Astrocyte (in vitro differentiated cells and primary cell): ENCODE data around the gene ADAM21. TPM values are rescaled to one million over a fixed set of nuclear protein-coding genes. Genes with fewer than 3 reads are reported as not detected.

Experiments
- DNase-seq: peaks from one replicate; pipeline ENCODE4 v3.0.0-alpha.2; 2010; ENCODE audit warnings: low read depth
- FAIRE-seq: peaks from 2 replicates; lab custom pipeline; 2011; peaks lifted over from hg19 to GRCh38; lab: Jason Lieb, UNC
- H2AFZ ChIP-seq: 2 replicates; pipeline ENCODE4 v1.6.0; 2012; ENCODE audit warnings: low read depth, low read length, inconsistent platforms
- H3K27ac ChIP-seq: 2 replicates; pipeline ENCODE4 v1.5.1; 2011; ENCODE audit warnings: low read depth, low read length, inconsistent platforms
- H3K27me3 ChIP-seq: 2 replicates; pipeline ENCODE4 v1.6.0; 2011; ENCODE audit warnings: low read length, inconsistent platforms; ENCODE audit not compliant: insufficient read depth
- H3K36me3 ChIP-seq: 2 replicates; pipeline ENCODE4 v1.5.1; 2011; ENCODE audit warnings: low read length, inconsistent platforms; ENCODE audit not compliant: insufficient read depth
- H3K4me1 ChIP-seq: 2 replicates; pipeline ENCODE4 v1.5.1; 2011; ENCODE audit warnings: low read length, inconsistent platforms; ENCODE audit not compliant: insufficient read depth
- H3K4me2 ChIP-seq: 2 replicates; pipeline ENCODE4 v1.6.0; 2012; ENCODE audit warnings: low read length, inconsistent platforms
- H3K4me3 ChIP-seq: 2 replicates; pipeline ENCODE4 v1.5.1; 2011; ENCODE audit warnings: low read depth, mild to moderate bottlenecking, low read length, inconsistent platforms; ENCODE audit not compliant: insufficient read depth
- H3K79me2 ChIP-seq: 2 replicates; pipeline ENCODE4 v1.6.0; 2012; ENCODE audit warnings: mild to moderate bottlenecking, low read length, inconsistent platforms; ENCODE audit not compliant: insufficient read depth
- H3K9ac ChIP-seq: 2 replicates; pipeline ENCODE4 v1.6.0; 2012; ENCODE audit warnings: mild to moderate bottlenecking, low read length, inconsistent platforms
- H3K9me3 ChIP-seq: 2 replicates; pipeline ENCODE4 v1.5.1; 2012; ENCODE audit warnings: low read depth, mild to moderate bottlenecking, low read length, inconsistent platforms; ENCODE audit not compliant: insufficient read depth
- H4K20me1 ChIP-seq: 2 replicates; pipeline ENCODE4 v1.6.0; 2012; ENCODE audit warnings: low read length, inconsistent platforms; ENCODE audit not compliant: insufficient read depth
- H3K27ac Mint-ChIP-seq: one replicate; pipeline ENCODE4 v1.8.0; 2021; ENCODE audit warnings: mild to moderate bottlenecking, mixed read lengths; ENCODE audit not compliant: unreplicated experiment
- H3K27me3 Mint-ChIP-seq: one replicate; pipeline ENCODE4 v1.8.0; 2021; ENCODE audit warnings: low read depth, mixed read lengths; ENCODE audit not compliant: unreplicated experiment
- H3K36me3 Mint-ChIP-seq: one replicate; pipeline ENCODE4 v1.8.0; 2021; ENCODE audit warnings: low read depth, mixed read lengths; ENCODE audit not compliant: unreplicated experiment
- H3K4me1 Mint-ChIP-seq: one replicate; pipeline ENCODE4 v1.8.0; 2021; ENCODE audit warnings: low read depth, mixed read lengths; ENCODE audit not compliant: unreplicated experiment
- H3K4me3 Mint-ChIP-seq: one replicate; pipeline ENCODE4 v1.8.0; 2021; ENCODE audit warnings: mild to moderate bottlenecking, moderate library complexity, mixed read lengths; ENCODE audit not compliant: unreplicated experiment
- H3K9me3 Mint-ChIP-seq: one replicate; pipeline ENCODE4 v1.8.0; 2021; ENCODE audit warnings: mild to moderate bottlenecking, mixed read lengths; ENCODE audit not compliant: unreplicated experiment
- EZH2 ChIP-seq: IDR thresholded peaks from 2 replicates; pipeline ENCODE4 v1.6.1; 2012; ENCODE audit warnings: mild to moderate bottlenecking, low read length, inconsistent platforms; ENCODE audit not compliant: insufficient read depth
- total RNA-seq: library from RNA; stranded (reverse); gene quantifications from 2 replicates; pipeline ENCODE4 v1.2.1, GENCODE V29; 2021
- TF ChIP-seq, protein P1 (sequence below): IDR thresholded peaks from 2 replicates; pipeline ENCODE4 v1.5.1; 2011; ENCODE audit warnings: low read depth, mild to moderate bottlenecking, inconsistent platforms, low read length, moderate library complexity; ENCODE audit not compliant: insufficient read depth

ADAM21 gene
- total RNA-seq, 1 donor from 2014 or later = 1.1 TPM

GRCh38 chr14:70441641-70442040 lies 10.3 kb upstream of the ADAM21 start:
- H3K9me3 ChIP-seq = peaks cover 13% of the 10 kb centered on the region
- no peak overlapping the region for H3K9ac ChIP-seq
- Mint-ChIP-seq H3K27ac (no peak overlapping the region), H3K36me3 (peaks cover 24% of the 10 kb centered on the region), H3K4me1 (no peaks in the 10 kb centered on the region), H3K9me3 (peaks cover 53% of the 10 kb centered on the region), H3K4me3 (no peak overlapping the region), H3K27me3 (no peaks in the 10 kb centered on the region)
- no peak overlapping the region for H3K4me3 ChIP-seq
- H2AFZ ChIP-seq = no peak overlapping the region
- H3K4me2 ChIP-seq = no peak overlapping the region
- no peaks in the 10 kb centered on the region for H3K36me3 ChIP-seq
- no peaks in the 10 kb centered on the region for H4K20me1 ChIP-seq
- H3K27ac ChIP-seq = no peak overlapping the region
- TF ChIP-seq, protein P1, sequence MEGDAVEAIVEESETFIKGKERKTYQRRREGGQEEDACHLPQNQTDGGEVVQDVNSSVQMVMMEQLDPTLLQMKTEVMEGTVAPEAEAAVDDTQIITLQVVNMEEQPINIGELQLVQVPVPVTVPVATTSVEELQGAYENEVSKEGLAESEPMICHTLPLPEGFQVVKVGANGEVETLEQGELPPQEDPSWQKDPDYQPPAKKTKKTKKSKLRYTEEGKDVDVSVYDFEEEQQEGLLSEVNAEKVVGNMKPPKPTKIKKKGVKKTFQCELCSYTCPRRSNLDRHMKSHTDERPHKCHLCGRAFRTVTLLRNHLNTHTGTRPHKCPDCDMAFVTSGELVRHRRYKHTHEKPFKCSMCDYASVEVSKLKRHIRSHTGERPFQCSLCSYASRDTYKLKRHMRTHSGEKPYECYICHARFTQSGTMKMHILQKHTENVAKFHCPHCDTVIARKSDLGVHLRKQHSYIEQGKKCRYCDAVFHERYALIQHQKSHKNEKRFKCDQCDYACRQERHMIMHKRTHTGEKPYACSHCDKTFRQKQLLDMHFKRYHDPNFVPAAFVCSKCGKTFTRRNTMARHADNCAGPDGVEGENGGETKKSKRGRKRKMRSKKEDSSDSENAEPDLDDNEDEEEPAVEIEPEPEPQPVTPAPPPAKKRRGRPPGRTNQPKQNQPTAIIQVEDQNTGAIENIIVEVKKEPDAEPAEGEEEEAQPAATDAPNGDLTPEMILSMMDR = no peak
- TF ChIP-seq EZH2 = no peak
- H3K27me3 ChIP-seq = no peaks in the 10 kb centered on the region
- FAIRE-seq (no peak), DNase-seq (no peak)
- no peaks in the 10 kb centered on the region for H3K4me1 ChIP-seq
- H3K79me2 ChIP-seq = no peaks in the 10 kb centered on the region

DNA sequence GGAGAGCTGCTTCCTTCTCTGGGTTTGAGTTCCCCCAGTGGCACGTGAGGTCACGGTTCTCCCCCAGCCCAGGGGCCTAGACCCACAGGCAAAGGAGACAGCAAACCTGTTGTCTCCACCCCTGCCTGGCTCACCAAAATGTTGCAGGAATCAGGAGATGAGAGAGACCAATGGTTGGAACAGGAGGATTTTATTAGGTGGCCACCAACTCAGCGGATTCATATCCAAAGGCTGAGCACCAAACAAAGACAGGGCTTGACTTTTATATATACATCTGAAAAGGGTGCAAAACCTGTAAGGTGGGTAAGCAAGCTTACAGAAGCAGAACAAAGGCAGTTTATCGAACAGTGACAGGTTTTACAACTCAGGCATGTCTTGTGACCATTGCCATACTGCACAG lies 9.2 kb upstream of the ADAM21 start:
- no peak for DNase-seq
- H3K4me2 ChIP-seq = no peak overlapping the region
- H3K79me2 ChIP-seq = no peaks in the 10 kb centered on the region
- H3K9me3 ChIP-seq = peaks cover 10% of the 10 kb centered on the region
- no peak overlapping the region for H3K4me3 ChIP-seq
- H3K9ac ChIP-seq = no peak overlapping the region
- Mint-ChIP-seq H3K4me1 (peaks cover 2% of the 10 kb centered on the region), H3K9me3 (peaks cover 45% of the 10 kb centered on the region), H3K27me3 (no peaks in the 10 kb centered on the region), H3K36me3 (peaks cover 26% of the 10 kb centered on the region), H3K4me3 (no peak overlapping the region), H3K27ac (no peak overlapping the region)
- H2AFZ ChIP-seq = no peak overlapping the region
- H3K27me3 ChIP-seq = no peaks in the 10 kb centered on the region
- TF ChIP-seq EZH2 = no peak
- TF ChIP-seq, protein P1 = no peak
- FAIRE-seq = no peak
- no peaks in the 10 kb centered on the region for H3K36me3 ChIP-seq
- no peaks in the 10 kb centered on the region for H4K20me1 ChIP-seq
- no peaks in the 10 kb centered on the region for H3K4me1 ChIP-seq
- no peak overlapping the region for H3K27ac ChIP-seq

DNA sequence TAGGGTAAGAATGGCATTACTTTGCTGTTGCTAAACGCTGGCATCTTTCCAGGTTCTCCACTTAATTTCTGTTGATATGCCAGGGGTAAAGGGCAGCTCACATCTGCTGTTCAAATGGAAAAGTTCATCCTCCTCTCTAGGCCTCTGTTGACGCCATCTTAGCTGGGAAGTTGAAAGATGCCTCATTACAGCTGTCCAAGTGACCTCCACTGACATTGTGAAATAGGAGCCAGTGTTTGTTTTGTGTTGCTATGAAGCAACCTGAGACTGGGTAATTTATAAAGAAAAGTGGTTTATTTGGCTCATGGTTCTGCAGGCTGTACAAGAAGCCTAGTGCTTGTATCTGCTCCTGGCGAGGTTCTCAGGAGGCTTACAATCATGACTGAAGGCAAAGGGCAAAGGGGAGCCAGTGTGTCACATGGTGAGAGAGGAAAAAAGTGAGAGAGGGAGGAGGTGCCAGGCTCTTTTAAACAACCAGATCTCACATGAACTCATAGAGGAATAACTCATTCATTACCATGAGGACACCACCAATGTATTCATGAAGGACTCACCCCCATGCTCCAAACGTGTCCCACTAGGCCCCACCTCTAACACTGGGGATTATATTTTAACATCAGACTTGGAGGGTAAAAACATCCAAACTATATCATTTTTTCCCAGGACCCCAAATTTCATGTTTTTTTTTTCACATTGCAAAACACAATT lies 3.2 kb upstream of the ADAM21 start:
- Histone ChIP-seq H3K9me3 (no peaks in the 10 kb centered on the region), H4K20me1 (no peaks in the 10 kb centered on the region), H3K4me1 (no peaks in the 10 kb centered on the region), H3K4me3 (no peak overlapping the region), H2AFZ (no peak overlapping the region), H3K4me2 (no peak overlapping the region), H3K9ac (no peak overlapping the region), H3K27ac (no peak overlapping the region), H3K27me3 (no peaks in the 10 kb centered on the region), H3K79me2 (no peaks in the 10 kb centered on the region), H3K36me3 (no peaks in the 10 kb centered on the region)
- Mint-ChIP-seq H3K4me3 (no peak overlapping the region), H3K27ac (no peak overlapping the region), H3K36me3 (peaks cover 15% of the 10 kb centered on the region), H3K27me3 (no peaks in the 10 kb centered on the region), H3K9me3 (peaks cover 13% of the 10 kb centered on the region), H3K4me1 (peaks cover 2% of the 10 kb centered on the region)
- TF ChIP-seq, protein P1 = no peak
- TF ChIP-seq EZH2 = no peak
- no peak for DNase-seq
- no peak for FAIRE-seq
